Measurements from ENCODE around the gene UGT1A6.
A peak's percentile ranks its signal among the peaks of the same experiment; 100 is the strongest.

UGT1A6 gene

GRCh38 chr2:233689031-233689430 is 3.7 kb upstream of the UGT1A6 start:
- H3K27ac ChIP-seq (replicated peaks), result no peak overlapping the region
- TF ChIP-seq CTCF (IDR thresholded peaks at IDR 0.05; ENCODE audit: insufficient read depth, low read length) (no peak), SPI1 (IDR thresholded peaks at IDR 0.05; ENCODE audit: borderline replicate concordance, low read depth) (peak; percentile 70; the same call in 1 of the 2 replicates), REST (IDR thresholded peaks at IDR 0.05; ENCODE audit: insufficient replicate concordance, low read depth) (no peak)

GRCh38 chr2:233689501-233689900 is 3.2 kb upstream of the UGT1A6 start:
- Histone ChIP-seq H3K27me3 (ENCODE audit: insufficient read depth, poor library complexity, severe bottlenecking) (no peaks in the 10 kb centered on the region), H3K27ac (replicated peaks) (no peak overlapping the region), H3K4me3 (replicated peaks; ENCODE audit: insufficient read depth, low read length) (no peak overlapping the region)
- TF ChIP-seq GABPA (IDR thresholded peaks at IDR 0.05; ENCODE audit: low read depth) (no peak), POLR2AphosphoS5 (IDR thresholded peaks at IDR 0.05; ENCODE audit: low read depth) (no peak), SPI1 (IDR thresholded peaks at IDR 0.05; ENCODE audit: borderline replicate concordance, low read depth) (no peak), CTCF (IDR thresholded peaks at IDR 0.05; ENCODE audit: insufficient read depth, low read length) (no peak), REST (IDR thresholded peaks at IDR 0.05; ENCODE audit: insufficient replicate concordance, low read depth) (no peak)
- no peak for DNase-seq (ENCODE audit: low read depth in 1 of 2, low spot score in 1 of 2)

More at GRCh38 chr2:233689031-233689430, 3.7 kb upstream of the UGT1A6 start:
- no peak overlapping the region for H3K4me3 ChIP-seq (replicated peaks; ENCODE audit: insufficient read depth, low read length)
- DNase-seq (ENCODE audit: low read depth in 1 of 2, low spot score in 1 of 2), result no peak
- no peaks in the 10 kb centered on the region for H3K27me3 ChIP-seq (ENCODE audit: insufficient read depth, poor library complexity, severe bottlenecking)

- no peak overlapping the region for H3K4me3 ChIP-seq (replicated peaks; ENCODE audit: insufficient read depth, low read length)
- TF ChIP-seq GABPA (IDR thresholded peaks at IDR 0.05; ENCODE audit: low read depth) (no peak), REST (IDR thresholded peaks at IDR 0.05; ENCODE audit: insufficient replicate concordance, low read depth) (no peak), POLR2AphosphoS5 (IDR thresholded peaks at IDR 0.05; ENCODE audit: low read depth) (no peak), CTCF (IDR thresholded peaks at IDR 0.05; ENCODE audit: insufficient read depth, low read length) (no peak), SPI1 (IDR thresholded peaks at IDR 0.05; ENCODE audit: borderline replicate concordance, low read depth) (no peak)
- DNase-seq (ENCODE audit: low read depth in 1 of 2, low spot score in 1 of 2), result no peak
- no peak overlapping the region for H3K27ac ChIP-seq (replicated peaks)
- no peaks in the 10 kb centered on the region for H3K27me3 ChIP-seq (ENCODE audit: insufficient read depth, poor library complexity, severe bottlenecking)
These were observed 2.2 kb upstream of the UGT1A6 start for GRCh38 chr2:233690444-233690843.
